Vagina (tissue), 2 donors: ENCODE measurements around the gene APBA1. TPM values are rescaled to one million over a fixed set of nuclear protein-coding genes. Genes with fewer than 3 reads are reported as not detected.

ENCODE experiments used
- DNase-seq, 2 donors: peaks; one replicate each; pipeline ENCODE4 v3.0.0-alpha.2; 2017; ENCODE audit errors: extremely low spot score in 2 of 2
- H3K27ac ChIP-seq: fragments of 200-600 bp; sonication (generic); one replicate; pipeline ENCODE4 v1.5.1; 2019
- H3K27me3 ChIP-seq: fragments of 200-600 bp; sonication (generic); one replicate; pipeline ENCODE4 v1.5.1; 2019
- H3K36me3 ChIP-seq, 2 donors: fragments of 200-600 bp; sonication (generic); one replicate each; pipeline ENCODE4 v1.5.1; 2017 to 2019
- H3K4me1 ChIP-seq: fragments of 200-600 bp; sonication (generic); one replicate; pipeline ENCODE4 v1.5.1; 2019
- H3K4me3 ChIP-seq, 2 donors: fragments of 200-600 bp; sonication (generic); 1 replicate in 1 of 2; 2 replicates in 1 of 2; pipeline ENCODE4 v1.5.1; 2016 to 2019
- H3K9me3 ChIP-seq: fragments of 200-600 bp; sonication (generic); one replicate; pipeline ENCODE4 v1.5.1; 2019
- CTCF ChIP-seq, 3 experiments: fragments of 450-650 bp in 2 of 3; fragments of 200-600 bp in 1 of 3; sonication (generic) in 1 of 3; IDR thresholded peaks; one replicate each; pipeline ENCODE4 v1.5.1; 2017 to 2019; ENCODE audit warnings: antibody characterized with exemption in 3 of 3, mild to moderate bottlenecking in 2 of 3, moderate library complexity in 2 of 3
- POLR2A ChIP-seq, 2 donors: fragments of 450-650 bp; IDR thresholded peaks; one replicate each; pipeline ENCODE4 v1.6.1; 2017; ENCODE audit warnings: antibody characterized with exemption in 2 of 2, mild to moderate bottlenecking in 2 of 2, moderate library complexity in 2 of 2
- POLR2AphosphoS5 ChIP-seq, 2 donors: sonication (generic); formaldehyde crosslinking; IDR thresholded peaks; one replicate each; pipeline ENCODE4 v1.9.0; 2017; ENCODE audit warnings: antibody characterized with exemption in 2 of 2, mild to moderate bottlenecking in 2 of 2, low read depth in 1 of 2; ENCODE audit not compliant: insufficient read depth in 1 of 2
- intact Hi-C: fragments of 100-400 bp; cut with DNase I; formaldehyde crosslinking; loops from one replicate; pipeline ENCODE4 v1.15.1; 2023
- total RNA-seq: library from RNA; depleted of rRNA; stranded (reverse); fragments of >200 nt; gene quantifications from one replicate; pipeline ENCODE4 v1.2.3, GENCODE V29; 2016

APBA1 gene
- total RNA-seq, result 13.3 TPM

GRCh38 chr9:69671879-69672595 is at the start of gene APBA1:
APBA1 (minus strand) TSS chr9:69672371.
- peak within 1 kb of the TSS; percentile 84 to 85 for H3K4me3 ChIP-seq
- peak within 1 kb of the TSS; percentile 89 for H3K27ac ChIP-seq
- H3K36me3 ChIP-seq, result no peaks in the 10 kb centered on the region
- DNase-seq, result no peak
- H3K4me1 ChIP-seq, result peaks cover 36% of the 10 kb centered on the region
- H3K27me3 ChIP-seq, result no peaks in the 10 kb centered on the region
- no peaks in the 10 kb centered on the region for H3K9me3 ChIP-seq
- intact Hi-C loops, result loop anchor here (5.0 kb wide), 1 partner anchor 90 kb away; the partner anchor contains the start of gene PTAR1
- peak in 1 of 2 donors; percentile 35 for TF ChIP-seq POLR2AphosphoS5 (IDR thresholded peaks at IDR 0.05; ENCODE audit: insufficient read depth in 1 of 2, low read depth in 1 of 2)
- TF ChIP-seq POLR2A (IDR thresholded peaks at IDR 0.05), result no peak

GRCh38 chr9:69719983-69720382 is 47.8 kb upstream of the APBA1 start:
- DNase-seq, result no peak
- Histone ChIP-seq H3K4me1 (no peaks in the 10 kb centered on the region), H3K27me3 (no peaks in the 10 kb centered on the region), H3K4me3 (no peak overlapping the region), H3K9me3 (no peaks in the 10 kb centered on the region), H3K27ac (no peak overlapping the region), H3K36me3 (peaks cover 0 to 25% of the 10 kb centered on the region in 2 donors)
- no peak for TF ChIP-seq POLR2A (IDR thresholded peaks at IDR 0.05)
- intact Hi-C loops, result no loop called here

GRCh38 chr9:69719367-69719766 is 47.2 kb upstream of the APBA1 start:
- H3K36me3 ChIP-seq, result peaks cover 0 to 25% of the 10 kb centered on the region in 2 donors
- no peaks in the 10 kb centered on the region for H3K27me3 ChIP-seq
- no peak for DNase-seq
- H3K9me3 ChIP-seq, result no peaks in the 10 kb centered on the region
- no peak overlapping the region for H3K27ac ChIP-seq
- H3K4me1 ChIP-seq, result no peaks in the 10 kb centered on the region
- intact Hi-C loops, result no loop called here
- TF ChIP-seq CTCF (IDR thresholded peaks at IDR 0.05) (no peak), POLR2A (IDR thresholded peaks at IDR 0.05) (no peak), POLR2AphosphoS5 (IDR thresholded peaks at IDR 0.05; ENCODE audit: insufficient read depth in 1 of 2, low read depth in 1 of 2) (no peak)
- H3K4me3 ChIP-seq, result no peak overlapping the region

- peaks cover 0 to 21% of the 10 kb centered on the region in 2 donors for H3K36me3 ChIP-seq
- no peak overlapping the region for H3K4me3 ChIP-seq
- no peak overlapping the region for H3K27ac ChIP-seq
- DNase-seq, result no peak
- TF ChIP-seq POLR2AphosphoS5 (IDR thresholded peaks at IDR 0.05; ENCODE audit: insufficient read depth in 1 of 2, low read depth in 1 of 2) (no peak), POLR2A (IDR thresholded peaks at IDR 0.05) (no peak), CTCF (IDR thresholded peaks at IDR 0.05) (no peak)
- H3K27me3 ChIP-seq, result no peaks in the 10 kb centered on the region
- intact Hi-C loops, result no loop called here
- no peaks in the 10 kb centered on the region for H3K9me3 ChIP-seq
- H3K4me1 ChIP-seq, result no peaks in the 10 kb centered on the region
Observed at GRCh38 chr9:69718218-69718617, 46.0 kb upstream of the APBA1 start.

GRCh38 chr9:69715825-69716224 is 43.7 kb upstream of the APBA1 start:
- Histone ChIP-seq H3K9me3 (no peaks in the 10 kb centered on the region), H3K4me3 (no peak overlapping the region), H3K27me3 (no peaks in the 10 kb centered on the region), H3K36me3 (peaks cover 0 to 6% of the 10 kb centered on the region in 2 donors), H3K4me1 (no peaks in the 10 kb centered on the region), H3K27ac (no peak overlapping the region)
- TF ChIP-seq POLR2AphosphoS5 (IDR thresholded peaks at IDR 0.05; ENCODE audit: insufficient read depth in 1 of 2, low read depth in 1 of 2) (no peak), POLR2A (IDR thresholded peaks at IDR 0.05) (no peak), CTCF (IDR thresholded peaks at IDR 0.05) (no peak)
- intact Hi-C loops, result no loop called here
- no peak for DNase-seq

- H3K27me3 ChIP-seq, result no peaks in the 10 kb centered on the region
- H3K36me3 ChIP-seq, result peaks cover 0 to 6% of the 10 kb centered on the region in 2 donors
- no peaks in the 10 kb centered on the region for H3K9me3 ChIP-seq
- no peak overlapping the region for H3K27ac ChIP-seq
- intact Hi-C loops, result no loop called here
- H3K4me3 ChIP-seq, result no peak overlapping the region
- H3K4me1 ChIP-seq, result no peaks in the 10 kb centered on the region
- TF ChIP-seq POLR2A (IDR thresholded peaks at IDR 0.05) (no peak), CTCF (IDR thresholded peaks at IDR 0.05) (no peak), POLR2AphosphoS5 (IDR thresholded peaks at IDR 0.05; ENCODE audit: insufficient read depth in 1 of 2, low read depth in 1 of 2) (no peak)
- DNase-seq, result no peak
Observed at GRCh38 chr9:69715096-69715495, 42.9 kb upstream of the APBA1 start.
